H54 (cell line): ENCODE measurements around the gene PLEKHA6.

Source experiments
- DNase-seq: peaks from one replicate; pipeline ENCODE4 v3.0.0; 2011; ENCODE audit warnings: low spot score, mixed read lengths; ENCODE audit not compliant: insufficient read length
- FAIRE-seq: peaks from 3 replicates; lab custom pipeline; 2011; peaks lifted over from hg19 to GRCh38; lab: Jason Lieb, UNC
- POLR2A ChIP-seq: IDR thresholded peaks from 2 replicates; pipeline ENCODE4 v1.6.1; 2011; ENCODE audit warnings: low read depth, mild to moderate bottlenecking, low read length

PLEKHA6 gene

DNA sequence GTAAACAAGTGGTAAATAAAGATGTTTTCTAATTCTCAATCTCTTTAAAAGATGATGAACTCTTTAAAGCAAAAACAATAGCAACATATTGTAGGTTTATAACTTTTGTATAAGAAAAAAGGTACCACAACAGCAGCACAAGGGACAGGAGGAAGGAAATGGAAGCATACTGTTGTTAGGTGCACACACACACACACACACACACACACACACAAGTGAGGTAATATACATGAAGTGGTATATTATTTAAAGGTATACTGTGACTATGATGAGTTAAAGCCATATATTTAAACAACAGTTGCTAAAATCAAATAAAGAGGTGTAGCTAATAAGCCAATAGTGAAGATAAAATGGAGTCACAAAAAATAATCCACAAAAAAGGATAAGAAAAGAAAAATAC is 31.9 kb upstream of the PLEKHA6 start:
- no peak for TF ChIP-seq POLR2A

DNA sequence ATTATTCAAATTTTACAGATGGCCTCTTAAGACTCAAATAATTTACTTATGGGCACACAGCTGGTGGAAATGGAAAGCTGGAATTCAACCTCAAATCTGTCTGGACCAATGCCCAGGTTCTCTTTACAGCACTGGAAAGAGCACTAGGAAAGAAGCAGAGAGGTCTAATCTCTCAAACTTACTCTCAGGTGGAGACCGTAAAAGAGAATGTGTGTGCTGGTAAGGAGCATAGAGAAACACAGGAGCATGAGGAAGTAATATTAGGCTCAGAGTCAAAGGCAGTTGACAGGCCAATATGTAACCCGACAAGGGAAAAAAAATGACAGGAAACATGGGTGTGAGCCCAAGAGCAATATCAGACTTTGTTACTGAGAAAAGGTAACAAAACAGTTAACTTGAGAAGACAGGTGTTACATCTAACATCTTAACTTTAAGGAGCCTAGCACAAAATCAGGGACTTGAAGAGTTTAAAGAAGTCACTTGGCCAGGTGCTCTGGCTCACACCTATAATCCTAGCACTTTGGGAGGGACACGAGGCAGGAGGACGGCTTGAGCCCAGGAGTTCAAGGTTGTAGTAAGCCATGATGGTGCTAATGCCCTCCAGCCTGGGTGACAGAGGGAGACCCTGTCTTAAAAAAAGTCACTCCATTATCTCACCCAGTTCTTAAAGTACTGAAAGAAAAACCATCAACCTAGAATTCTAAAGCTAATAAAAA is 31.2 kb upstream of the PLEKHA6 start:
- TF ChIP-seq POLR2A, result no peak
- FAIRE-seq, result no peak
- DNase-seq, result no peak

More for the DNA sequence above, 31.9 kb upstream of the PLEKHA6 start:
- DNase-seq (no peak), FAIRE-seq (no peak)

DNA sequence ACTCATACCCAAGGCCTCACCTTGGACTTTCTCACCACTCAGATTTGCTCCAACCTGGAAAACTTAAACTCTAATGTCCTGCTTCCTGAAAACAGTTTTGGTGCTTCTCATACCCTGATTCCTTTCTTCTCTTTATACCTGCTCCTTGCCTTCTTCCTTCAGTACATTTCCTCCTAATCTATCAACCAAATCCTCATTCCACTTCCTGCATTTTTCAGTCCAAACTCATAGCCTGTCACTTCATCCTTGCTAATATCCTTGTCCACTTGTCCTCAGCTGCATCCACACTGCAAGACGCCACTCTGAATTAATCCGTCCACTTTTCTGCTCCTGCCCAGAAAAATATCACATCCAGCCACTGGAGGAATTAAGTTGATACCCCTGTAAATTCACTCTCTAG is 26.0 kb upstream of the PLEKHA6 start:
- no peak for TF ChIP-seq POLR2A
- FAIRE-seq (no peak), DNase-seq (no peak)

DNA sequence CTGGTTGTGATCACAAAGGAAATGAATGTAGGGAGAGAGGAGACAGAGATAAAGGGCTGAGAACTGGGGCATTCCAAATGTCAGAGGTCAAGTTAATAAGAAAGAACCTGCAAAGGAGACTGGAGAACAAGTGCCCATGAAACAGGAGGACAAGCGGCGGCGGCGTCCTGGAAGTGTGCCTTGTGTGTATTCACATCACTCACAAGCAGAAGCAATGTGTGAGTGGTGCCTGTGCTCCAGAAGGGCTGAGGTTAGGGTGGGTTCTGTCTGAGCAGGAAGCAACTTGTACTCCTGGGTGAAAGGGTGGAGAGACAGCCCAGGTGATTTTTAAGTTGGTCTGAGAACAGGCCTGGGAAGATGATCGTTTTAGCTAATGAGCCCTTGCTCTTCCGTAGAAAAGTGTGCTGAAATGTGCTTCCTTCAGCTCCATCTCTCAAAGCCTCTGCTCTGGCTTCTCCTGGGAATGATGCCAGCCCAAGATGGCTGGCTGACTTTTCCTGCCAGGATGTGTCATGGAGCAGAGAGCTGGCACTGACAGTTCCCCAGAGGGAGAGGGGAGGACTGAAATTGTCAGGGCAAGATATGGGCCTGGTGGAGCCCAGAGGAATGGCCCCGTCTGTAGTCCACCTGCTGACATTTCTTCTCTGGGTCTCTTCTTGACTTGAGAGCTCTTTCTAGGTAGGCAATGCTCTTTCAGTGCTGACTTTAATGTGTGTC is 25.1 kb upstream of the PLEKHA6 start:
- TF ChIP-seq POLR2A, result no peak
- FAIRE-seq, result peak; percentile 33
- DNase-seq, result peak; percentile 65

DNA sequence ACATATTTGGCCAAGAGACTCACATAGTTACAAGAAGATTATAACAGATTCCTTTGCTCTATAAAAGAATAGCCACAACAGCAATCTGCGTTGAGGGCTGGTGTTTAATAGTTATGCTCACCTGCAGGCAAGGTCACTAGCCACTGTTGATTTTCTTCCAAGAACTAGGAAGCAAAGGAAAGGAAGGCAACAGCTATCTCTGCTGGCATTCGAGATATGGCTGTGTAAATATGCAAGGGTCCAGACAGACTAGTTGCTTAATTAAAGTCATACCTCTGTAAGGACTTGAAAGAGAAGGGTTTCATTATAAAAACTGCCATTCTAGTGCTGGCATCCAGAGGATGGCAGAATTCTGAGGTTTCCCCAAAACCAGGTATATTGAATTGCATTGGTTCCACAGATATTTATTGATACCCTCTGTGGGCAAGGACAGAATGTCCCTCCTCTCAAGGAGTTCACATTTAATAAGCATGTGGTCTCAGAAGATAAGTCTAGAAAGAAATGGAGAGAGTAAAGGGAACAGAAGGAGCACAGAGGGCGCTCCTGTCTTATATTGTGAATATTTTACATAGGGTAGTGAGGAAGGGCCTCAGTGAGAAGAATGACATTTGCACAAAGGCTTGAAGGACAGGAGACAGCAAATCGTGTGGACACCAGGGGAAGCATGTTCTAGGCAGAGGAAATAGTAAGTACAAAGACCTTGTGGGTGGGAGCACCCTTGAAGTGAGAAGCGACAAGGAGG is 23.6 kb upstream of the PLEKHA6 start:
- no peak for DNase-seq
- no peak for TF ChIP-seq POLR2A
- FAIRE-seq, result no peak

DNA sequence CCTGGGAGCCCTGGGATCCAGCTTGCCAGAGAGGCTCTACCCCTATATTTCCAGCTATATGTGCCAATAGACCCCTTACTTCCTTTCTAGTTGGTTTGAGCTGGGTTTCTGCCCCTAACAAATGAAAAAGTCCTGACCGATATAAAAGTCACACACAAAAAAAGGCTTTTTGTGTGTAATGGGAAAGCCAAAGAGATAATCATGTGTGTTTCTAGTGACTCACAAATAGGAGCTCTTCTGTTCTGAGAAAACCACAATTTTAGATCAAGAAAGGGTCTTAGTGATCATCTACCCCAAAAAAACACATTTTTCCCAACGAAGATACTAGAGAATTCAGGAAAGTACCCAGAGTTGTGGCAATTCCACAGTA is 23.0 kb upstream of the PLEKHA6 start:
- no peak for FAIRE-seq
- DNase-seq, result no peak

DNA sequence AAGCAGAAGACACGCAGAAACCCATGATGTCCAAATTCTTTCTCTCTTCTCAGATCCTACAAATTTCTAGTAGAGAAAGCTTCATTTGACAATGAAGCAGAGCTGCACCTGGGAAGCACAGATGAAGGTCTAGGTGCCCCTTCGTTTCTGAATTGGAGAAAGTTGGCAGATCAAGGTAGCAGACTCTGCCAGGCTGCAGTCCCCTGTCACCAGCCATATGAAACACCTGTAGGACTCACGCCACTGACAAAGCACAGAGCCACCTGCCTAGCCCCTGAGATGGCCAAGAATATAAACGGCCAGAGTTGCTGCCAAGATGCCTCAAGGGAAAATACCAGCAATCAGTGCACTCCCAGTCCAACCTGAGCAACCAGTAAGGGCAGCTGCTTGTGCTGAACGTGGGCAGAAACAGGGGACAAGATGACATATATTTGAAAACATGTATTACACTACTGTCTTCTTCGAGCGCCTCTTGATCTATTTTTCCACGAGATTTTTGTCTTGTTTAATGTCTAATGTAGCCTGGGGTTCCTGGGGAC is 20.6 kb upstream of the PLEKHA6 start:
- no peak for TF ChIP-seq POLR2A
- DNase-seq (no peak), FAIRE-seq (no peak)

More for the DNA sequence above, 23.0 kb upstream of the PLEKHA6 start:
- TF ChIP-seq POLR2A, result no peak

DNA sequence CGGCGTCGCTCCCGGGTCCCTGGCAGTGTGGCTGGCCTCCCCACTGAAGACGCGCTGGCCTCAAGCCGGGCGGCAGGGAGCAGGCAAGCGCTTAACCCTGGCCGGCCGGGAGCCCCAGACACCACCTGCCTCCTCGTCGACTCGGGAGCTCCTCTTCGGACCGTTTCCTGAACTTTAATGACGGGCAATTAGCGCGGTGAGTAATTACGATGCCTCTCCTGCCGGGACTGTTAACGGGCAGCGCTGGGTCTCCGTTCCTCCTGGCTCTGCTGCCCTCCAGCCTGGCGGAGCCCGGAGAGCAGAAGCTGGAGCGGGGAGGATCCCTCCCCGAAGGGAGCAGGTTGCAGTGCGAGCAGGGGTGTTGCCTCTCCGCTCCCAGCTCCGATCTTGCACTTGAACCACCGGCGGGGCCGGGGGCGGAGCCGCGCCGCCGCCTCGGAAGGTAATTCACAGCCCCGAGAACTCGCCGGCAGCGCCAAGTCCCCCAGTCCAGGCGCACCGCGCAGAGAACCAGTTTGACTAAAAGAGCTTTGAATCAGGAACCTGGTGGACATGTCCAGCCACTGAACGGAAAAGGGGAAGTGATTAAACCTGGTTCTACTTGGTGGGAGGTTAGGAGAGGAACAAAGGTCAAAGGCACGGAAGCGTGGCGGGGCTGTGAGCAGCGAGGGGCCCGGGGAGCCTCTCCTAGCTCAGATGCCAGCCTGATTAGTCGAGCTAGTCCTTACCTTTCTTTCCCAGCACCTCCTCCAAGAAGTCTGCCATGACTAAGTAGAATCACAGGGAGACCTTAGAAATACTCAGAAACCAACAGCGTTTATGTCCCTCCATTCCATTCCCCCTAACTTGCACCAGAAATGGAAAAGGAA is 18.3 kb upstream of the PLEKHA6 start:
- DNase-seq (peak; percentile 18), FAIRE-seq (no peak)
- TF ChIP-seq POLR2A, result no peak

DNA sequence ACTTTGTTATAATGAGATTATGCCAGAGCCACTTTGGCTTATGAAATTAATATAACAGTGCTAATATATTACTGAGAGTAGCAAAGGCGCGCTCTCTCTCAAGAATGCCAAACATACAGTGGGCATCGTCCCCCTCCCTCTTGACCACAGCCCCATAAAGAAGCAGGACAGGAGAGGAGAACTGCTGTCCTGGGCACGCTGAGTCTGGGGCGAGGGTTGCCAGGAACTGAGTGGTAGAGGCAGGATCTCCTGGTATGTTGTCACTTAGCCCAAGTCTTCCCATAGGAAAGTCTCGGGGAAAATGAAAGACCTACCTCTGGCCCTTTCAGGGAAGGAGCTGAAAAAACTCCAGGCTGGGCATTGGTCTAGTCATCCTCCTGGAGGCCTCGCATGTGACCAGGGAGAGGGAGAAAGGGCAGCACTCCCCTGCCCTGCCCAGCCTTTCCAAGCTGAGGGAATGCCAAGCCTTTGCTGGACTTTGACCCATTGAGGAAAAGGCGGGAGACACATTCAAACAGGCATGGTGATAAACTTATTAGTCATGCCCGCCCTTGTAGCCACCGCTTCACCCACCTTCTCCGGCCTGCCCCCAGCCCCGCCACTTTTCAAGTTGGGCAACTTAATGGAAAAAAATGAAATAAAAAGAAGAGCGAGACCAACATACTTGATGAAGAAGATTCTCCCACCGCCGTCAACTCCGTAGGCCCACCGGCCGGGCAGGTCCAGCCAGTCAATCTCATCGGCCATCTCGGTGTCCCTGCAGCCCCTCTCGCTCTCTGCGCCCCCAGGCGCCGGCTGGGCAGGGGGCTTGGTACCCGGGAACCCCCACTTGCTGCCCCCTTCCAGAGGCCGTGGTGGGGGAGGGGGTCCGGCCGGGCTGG is 17.4 kb upstream of the PLEKHA6 start:
- DNase-seq, result no peak
- no peak for TF ChIP-seq POLR2A
- FAIRE-seq, result no peak

DNA sequence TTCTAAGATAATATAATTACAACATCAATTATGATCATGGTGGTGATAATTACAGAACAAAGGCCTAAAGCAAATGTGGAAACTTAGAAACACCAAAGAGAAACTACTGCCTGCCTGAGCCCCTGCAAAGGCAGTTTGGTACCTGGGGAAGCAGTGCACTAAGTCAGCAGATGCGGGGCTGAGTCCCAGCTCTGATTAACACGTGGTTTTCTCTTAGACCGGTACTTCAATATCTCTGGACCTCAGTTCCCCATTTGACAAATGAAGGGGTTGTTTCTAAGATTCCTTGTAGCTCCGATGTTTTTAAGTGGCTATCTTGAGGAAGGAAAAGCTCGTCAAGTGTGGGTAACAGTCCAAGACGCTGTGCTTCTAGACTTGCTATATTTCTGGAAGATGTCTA is 16.7 kb upstream of the PLEKHA6 start:
- DNase-seq, result no peak
- FAIRE-seq, result no peak
- TF ChIP-seq POLR2A, result no peak

DNA sequence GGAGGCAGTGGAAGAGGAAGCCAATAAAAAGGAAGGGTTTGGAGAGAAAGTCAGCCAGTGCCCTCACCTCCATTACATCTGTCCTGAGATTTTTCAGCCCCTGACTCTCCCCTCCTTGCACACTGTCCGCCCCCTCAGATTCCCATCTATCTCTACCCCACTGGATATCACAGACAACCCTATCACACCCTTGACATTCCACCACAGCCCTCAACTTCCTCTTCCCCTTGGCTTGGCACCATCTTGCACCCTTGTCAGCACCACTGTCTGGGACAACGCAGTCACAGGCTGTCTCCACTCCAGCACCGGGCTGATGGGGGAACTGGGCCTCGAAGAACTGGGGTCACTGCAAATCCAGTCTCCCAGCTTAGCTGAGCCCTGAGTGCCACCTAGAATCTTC is 14.2 kb upstream of the PLEKHA6 start:
- DNase-seq (no peak), FAIRE-seq (no peak)
- no peak for TF ChIP-seq POLR2A

DNA sequence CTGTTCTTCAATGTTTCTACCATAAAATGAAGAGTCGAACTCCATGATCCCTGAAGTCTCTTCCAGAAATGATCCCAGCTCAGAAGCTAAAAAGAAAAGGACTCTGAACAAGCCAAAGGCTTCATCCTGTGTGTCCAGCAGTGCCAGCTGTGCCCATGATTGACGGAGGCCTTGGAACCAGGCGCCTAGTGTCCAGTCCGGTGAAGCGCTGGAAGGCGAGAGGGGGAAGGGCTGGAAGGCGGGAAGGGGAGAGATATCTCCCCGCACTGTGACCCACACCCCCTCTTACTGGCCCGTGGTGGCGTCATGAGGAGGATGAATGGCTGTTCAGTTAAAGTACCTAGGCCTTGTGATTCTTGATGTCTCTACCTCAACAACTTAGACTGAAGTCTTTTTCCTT is 10.4 kb upstream of the PLEKHA6 start:
- TF ChIP-seq POLR2A, result no peak
- FAIRE-seq (no peak), DNase-seq (no peak)
